Posterior vena cava (tissue), 2 donors: Measurements from ENCODE around the gene C2orf78. TPM values are rescaled to one million over a fixed set of nuclear protein-coding genes. Genes with fewer than 3 reads are reported as not detected.
"Not testable (repeated sequence)": the region's sequence is repeated elsewhere in the genome, so short reads cannot be mapped to it uniquely, and the experiment has no call there.

Source experiments
- DNase-seq: peaks from one replicate; pipeline ENCODE4 v3.0.0-alpha.2; 2020; ENCODE audit warnings: low spot score
- intact Hi-C, 2 donors: fragments of 100-400 bp; cut with DNase I; formaldehyde crosslinking; loops; one replicate each; pipeline versions ENCODE4 v1.14.1 to v1.14.2; 2022 to 2023
- total RNA-seq, 2 donors: library from RNA; stranded (reverse); fragmentation: NEBNext Ultra II Directional; extraction: Animal tissue kit (Norgen Biotek cat#: 25700); gene quantifications; one replicate each; pipeline ENCODE4 v1.2.1, GENCODE V29; 2021
- donor health status: DM: yes; HTN: yes; CAD: no.
- donor health status: DM: yes; HTN: yes; CAD: no.

C2orf78 gene
- total RNA-seq, 2 donors from 2014 or later = not detected

DNA sequence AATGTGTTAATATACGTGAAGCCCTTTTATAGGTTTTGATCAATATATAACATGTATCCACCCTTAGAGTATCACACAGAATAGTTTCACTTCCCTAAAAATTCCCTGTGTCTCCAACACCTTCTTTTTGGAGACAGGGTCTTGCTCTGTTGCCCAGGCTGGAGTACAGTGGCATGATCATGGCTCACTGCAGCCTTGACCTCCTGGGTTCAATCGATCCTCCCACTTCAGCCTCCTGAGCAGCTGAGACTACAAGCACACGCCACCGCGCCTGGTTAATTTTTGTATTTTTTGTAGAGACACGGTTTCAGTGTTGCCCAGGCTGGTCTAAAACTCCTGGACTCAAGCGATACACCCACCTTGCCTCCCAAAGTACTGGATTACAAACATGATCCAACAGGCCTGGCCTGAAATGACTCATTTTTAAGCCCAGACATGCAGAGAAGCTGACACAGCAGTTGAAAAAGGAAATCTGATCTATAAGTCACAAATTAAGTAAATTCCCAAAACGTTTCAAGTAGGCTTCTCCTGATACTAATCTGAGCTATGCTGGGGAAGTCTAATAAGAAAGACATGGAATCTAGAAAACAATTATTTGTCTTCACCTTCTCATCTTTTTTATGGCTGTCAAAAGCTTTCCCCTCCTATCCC, 7.0 kb upstream of the C2orf78 start:
- no peak for DNase-seq
- intact Hi-C loops = no loop called here

DNA sequence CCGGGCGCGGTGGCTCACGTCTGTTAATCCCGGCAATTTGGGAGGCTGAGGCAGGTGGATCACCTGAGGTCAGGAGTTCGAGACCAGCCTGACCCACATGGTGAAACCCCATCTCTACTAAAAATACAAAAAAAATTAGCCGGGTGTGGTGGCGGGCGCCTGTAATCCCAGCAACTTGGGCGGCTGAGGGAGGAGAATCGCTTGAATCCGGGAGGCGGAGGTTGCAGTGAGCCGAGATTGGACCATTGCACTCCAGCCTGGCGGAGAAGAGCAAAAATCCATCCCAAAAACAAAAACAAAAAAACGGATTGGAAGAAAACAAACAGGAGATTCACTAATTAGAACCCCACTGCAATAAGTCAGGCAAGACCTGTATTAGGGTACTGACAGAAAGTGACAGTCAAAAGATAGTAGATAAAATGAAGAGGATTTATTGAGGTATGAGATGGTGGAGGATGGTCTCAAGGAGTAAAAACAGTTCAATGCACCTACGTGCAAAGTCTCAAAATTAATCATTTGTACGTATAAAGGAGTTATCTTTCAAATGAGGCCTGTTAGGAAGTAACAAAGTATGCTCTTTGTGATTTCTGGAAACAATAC, 5.0 kb upstream of the C2orf78 start:
- DNase-seq, intact Hi-C loops: not testable (repeated sequence)

GRCh38 chr2:73779467-73780236, 4.3 kb upstream of the C2orf78 start, which contains the start of gene DUSP11:
Gene DUSP11 (minus strand): TSS chr2:73780103. CDS start chr2:73779974, 129 bp downstream.
- intact Hi-C loops = no loop called here

GRCh38 chr2:73780237-73780582, 3.8 kb upstream of the C2orf78 start:
- intact Hi-C loops = no loop called here
- DNase-seq = no peak

More at GRCh38 chr2:73779467-73780236, 4.3 kb upstream of the C2orf78 start, which contains the start of gene DUSP11:
- peak; percentile 98 for DNase-seq

DNA sequence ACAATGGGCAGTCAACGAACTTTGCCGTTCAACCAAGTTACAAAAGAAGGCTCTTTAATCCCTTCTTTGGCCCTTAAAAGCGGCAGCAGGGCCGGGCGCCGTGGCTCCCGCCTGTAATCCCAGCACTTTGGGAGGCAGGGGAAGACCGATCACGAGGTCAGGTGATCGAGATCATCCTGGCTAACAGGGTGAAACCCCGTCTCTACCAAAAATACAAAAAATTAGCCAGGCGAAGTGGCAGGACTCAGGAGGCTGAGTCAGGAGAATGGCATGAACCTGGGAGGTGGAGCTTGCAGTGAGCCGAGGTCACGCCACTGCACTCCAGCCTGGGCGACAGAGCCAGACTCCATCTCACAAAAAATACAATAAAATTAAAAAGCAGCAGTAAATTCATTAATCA, 581 bp upstream of the C2orf78 start:
- intact Hi-C loops, DNase-seq: not testable (repeated sequence)

DNA sequence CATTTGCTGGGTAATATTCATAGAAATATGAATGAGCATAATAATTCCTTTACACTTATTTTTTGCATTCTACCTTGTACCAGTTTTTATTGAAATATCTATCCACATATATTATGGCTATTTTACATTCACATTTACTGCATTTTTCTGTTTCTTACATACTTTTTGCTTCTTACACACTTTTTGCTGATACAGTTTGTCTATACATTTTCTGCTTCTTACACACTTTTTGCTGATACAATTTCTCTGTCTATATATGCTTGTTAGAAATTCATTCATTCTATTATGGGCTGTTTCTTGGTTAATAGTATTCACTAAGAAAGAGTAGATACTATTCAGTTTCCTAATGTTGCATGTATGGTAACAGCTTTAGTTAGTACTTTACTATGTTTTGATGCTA, 27.9 kb downstream of the C2orf78 start:
- intact Hi-C loops = no loop called here
- DNase-seq = no peak

GRCh38 chr2:73812635-73813034, 28.7 kb downstream of the C2orf78 start:
- DNase-seq = no peak
- intact Hi-C loops = no loop called here

DNA sequence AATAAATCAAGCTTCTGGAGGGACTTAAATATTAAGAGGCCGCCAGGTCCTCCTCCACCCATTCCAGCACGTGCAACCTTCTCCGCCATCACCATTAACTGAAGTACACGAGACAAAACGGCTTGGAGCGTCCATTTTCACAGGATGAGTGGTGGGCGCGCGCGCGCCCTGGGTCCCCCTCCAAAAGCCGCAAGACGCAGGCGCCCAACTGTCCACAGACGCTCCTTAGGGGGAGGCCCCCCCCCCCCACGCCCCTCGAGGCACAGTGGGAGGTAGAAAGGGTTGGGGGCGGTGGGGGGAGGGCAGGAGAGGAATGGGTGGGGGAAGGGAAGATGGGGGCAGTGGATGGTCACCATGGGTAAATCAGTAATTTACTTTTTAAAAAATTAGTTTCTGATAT, 34.3 kb downstream of the C2orf78 start:
- intact Hi-C loops = no loop called here
- no peak for DNase-seq

DNA sequence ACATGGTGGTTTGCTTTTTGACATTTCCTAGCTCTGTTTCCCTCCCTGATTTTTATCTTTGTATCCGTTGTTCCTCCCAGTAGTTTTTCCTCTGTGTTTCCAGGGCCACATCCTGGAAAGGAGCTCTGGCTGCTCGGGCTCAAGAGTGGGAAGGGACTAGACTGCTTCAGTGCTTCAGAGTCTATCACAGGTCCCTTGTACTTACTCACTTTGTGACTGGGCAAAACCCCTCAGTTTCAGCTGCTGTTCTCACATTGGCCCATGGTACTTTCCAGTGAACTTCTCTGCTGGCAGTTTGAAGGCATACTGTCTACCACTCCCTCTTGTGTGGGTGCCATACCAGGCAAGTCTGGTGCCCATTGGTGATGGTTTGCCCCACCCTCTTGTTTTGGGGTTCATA, 37.2 kb downstream of the C2orf78 start:
- intact Hi-C loops = no loop called here
- DNase-seq = no peak

DNA sequence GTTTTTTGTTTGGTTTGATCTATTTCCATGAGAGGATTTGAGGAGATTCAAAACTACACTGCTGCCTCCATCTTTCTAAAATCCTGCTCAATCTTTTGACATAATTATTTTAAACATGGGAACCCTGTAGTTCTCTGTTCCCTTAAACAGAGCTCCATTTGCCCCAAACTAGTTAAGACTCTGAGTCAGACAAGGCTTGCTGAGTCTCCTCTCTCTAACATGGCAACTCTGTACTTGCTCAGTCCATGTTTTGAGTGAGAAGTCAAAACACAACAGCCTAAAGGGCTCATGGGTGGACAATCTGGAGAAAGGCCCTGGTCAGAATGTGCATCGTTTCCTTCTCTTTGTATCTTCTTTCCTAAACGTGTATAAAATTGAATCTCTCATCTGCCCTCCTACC, 37.7 kb downstream of the C2orf78 start:
- intact Hi-C loops = no loop called here

GRCh38 chr2:73822276-73822675, 38.3 kb downstream of the C2orf78 start:
- DNase-seq = no peak
- intact Hi-C loops = no loop called here

More for the DNA sequence above, 37.7 kb downstream of the C2orf78 start:
- no peak for DNase-seq

GRCh38 chr2:73822991-73823390, 39.0 kb downstream of the C2orf78 start:
- no peak for DNase-seq
- intact Hi-C loops = no loop called here

- intact Hi-C loops = no loop called here
- DNase-seq = no peak
Observed at GRCh38 chr2:73823416-73823815, 39.4 kb downstream of the C2orf78 start.

GRCh38 chr2:73823916-73824523, 40.0 kb downstream of the C2orf78 start:
- intact Hi-C loops = no loop called here

GRCh38 chr2:73825408-73825807, 41.4 kb downstream of the C2orf78 start:
- intact Hi-C loops = no loop called here
- no peak for DNase-seq

More at GRCh38 chr2:73823916-73824523, 40.0 kb downstream of the C2orf78 start:
- DNase-seq = no peak

- DNase-seq = no peak
- intact Hi-C loops = no loop called here
Observed at GRCh38 chr2:73827018-73827417, 43.0 kb downstream of the C2orf78 start.

GRCh38 chr2:73827660-73828388, 43.8 kb downstream of the C2orf78 start:
- intact Hi-C loops = no loop called here
- DNase-seq = no peak

DNA sequence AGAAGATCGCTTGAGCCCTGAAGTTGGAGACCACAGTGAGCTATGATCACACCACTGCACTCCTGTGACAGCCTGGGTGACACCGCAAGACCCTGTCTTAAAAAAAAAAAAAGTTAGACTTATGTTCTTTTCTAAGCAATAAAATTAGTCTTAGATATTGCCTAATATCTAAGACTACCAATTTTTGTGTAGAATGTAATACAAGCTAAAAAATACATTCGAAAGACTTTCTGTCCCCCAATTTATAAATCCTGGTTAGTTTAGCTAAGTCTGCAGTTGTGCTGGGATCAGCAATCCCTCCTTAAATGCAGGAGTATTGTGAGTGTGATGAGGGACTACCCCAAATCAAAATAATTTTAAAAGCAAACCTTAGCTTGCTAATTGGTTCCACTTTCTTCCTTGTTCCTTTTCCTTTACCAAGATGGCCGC, 44.4 kb downstream of the C2orf78 start:
- no peak for DNase-seq

GRCh38 chr2:73828818-73829570, 45.0 kb downstream of the C2orf78 start, which contains the start of gene STAMBP:
Gene STAMBP (plus strand): TSS chr2:73828961. CDS start chr2:73830857, 1,896 bp downstream.
- DNase-seq = peak; percentile 99
- intact Hi-C loops = no loop called here

More for the DNA sequence above, 44.4 kb downstream of the C2orf78 start:
- intact Hi-C loops = no loop called here
